Upper lobe of left lung (tissue), 4 donors: Measurements from ENCODE around the gene TDRD1.

Experiments
- POLR2A ChIP-seq, 4 donors: fragments of 450-650 bp; IDR thresholded peaks; one replicate each; pipeline ENCODE4 v1.5.1; 2016 to 2017; ENCODE audit warnings: antibody characterized with exemption in 4 of 4, mild to moderate bottlenecking in 2 of 4
- POLR2AphosphoS5 ChIP-seq, 2 donors: sonication (generic); formaldehyde crosslinking; IDR thresholded peaks; one replicate each; pipeline ENCODE4 v1.5.1; 2017; ENCODE audit warnings: antibody characterized with exemption in 2 of 2
- TF ChIP-seq, protein P1 (sequence below), 6 experiments: fragments of 450-650 bp in 4 of 6; fragments of 200-600 bp in 2 of 6; sonication (generic) in 2 of 6; IDR thresholded peaks; one replicate each; pipeline ENCODE4 v1.5.1; 2016 to 2019; ENCODE audit warnings: antibody characterized with exemption in 6 of 6

DNA sequence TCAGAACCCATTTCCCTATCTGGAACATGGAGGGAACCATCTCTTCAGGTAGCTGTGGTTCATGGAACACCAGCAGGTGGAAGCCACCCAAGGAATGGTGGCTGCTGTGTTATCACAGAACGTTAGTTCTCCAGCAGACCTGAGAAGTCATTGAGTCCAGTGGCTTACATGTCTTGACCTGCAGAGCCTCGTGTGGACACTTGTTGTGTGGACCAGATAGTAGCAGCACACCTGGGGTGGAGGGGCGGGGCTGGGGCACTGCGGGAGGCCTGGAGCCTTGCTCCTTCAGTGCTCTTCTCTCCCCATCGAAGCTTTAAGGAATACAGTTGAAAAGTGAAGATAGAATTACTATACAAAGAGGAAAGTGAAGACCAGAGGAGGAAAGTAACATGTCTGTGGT is 102.3 kb downstream of the TDRD1 start:
- TF ChIP-seq POLR2A (IDR thresholded peaks at IDR 0.05) = no peak
- TF ChIP-seq, protein P1, sequence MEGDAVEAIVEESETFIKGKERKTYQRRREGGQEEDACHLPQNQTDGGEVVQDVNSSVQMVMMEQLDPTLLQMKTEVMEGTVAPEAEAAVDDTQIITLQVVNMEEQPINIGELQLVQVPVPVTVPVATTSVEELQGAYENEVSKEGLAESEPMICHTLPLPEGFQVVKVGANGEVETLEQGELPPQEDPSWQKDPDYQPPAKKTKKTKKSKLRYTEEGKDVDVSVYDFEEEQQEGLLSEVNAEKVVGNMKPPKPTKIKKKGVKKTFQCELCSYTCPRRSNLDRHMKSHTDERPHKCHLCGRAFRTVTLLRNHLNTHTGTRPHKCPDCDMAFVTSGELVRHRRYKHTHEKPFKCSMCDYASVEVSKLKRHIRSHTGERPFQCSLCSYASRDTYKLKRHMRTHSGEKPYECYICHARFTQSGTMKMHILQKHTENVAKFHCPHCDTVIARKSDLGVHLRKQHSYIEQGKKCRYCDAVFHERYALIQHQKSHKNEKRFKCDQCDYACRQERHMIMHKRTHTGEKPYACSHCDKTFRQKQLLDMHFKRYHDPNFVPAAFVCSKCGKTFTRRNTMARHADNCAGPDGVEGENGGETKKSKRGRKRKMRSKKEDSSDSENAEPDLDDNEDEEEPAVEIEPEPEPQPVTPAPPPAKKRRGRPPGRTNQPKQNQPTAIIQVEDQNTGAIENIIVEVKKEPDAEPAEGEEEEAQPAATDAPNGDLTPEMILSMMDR (IDR thresholded peaks at IDR 0.05) = no peak
- no peak for TF ChIP-seq POLR2AphosphoS5 (IDR thresholded peaks at IDR 0.05)
